ENCODE data around the gene SLC22A24. TPM values are rescaled to one million over a fixed set of nuclear protein-coding genes. Genes with fewer than 3 reads are reported as not detected.

Gene SLC22A24
- total RNA-seq = not detected
- 0.05 TPM for polyA plus RNA-seq
- long read RNA-seq, donor 1 = 0 reads
- long read RNA-seq, donor 2 = 0 reads
- long read RNA-seq, donor 3 = 0 reads
- long read RNA-seq, donor 4 = 0 reads
- long read RNA-seq, donor 5 = 0 reads
- long read RNA-seq, donor 6 = 0 reads
- long read RNA-seq, donor 7 = 0 reads
- long read RNA-seq, donor 8 = 0 reads
- long read RNA-seq, donor 9 = 0 reads
- long read RNA-seq, donor 10 = 0 reads

- DNase-seq (ENCODE audit: low read depth in 6 of 9, low spot score in 9 of 9) = no peak
These were observed at the start of gene SLC22A24 for GRCh38 chr11:63144121-63144520. Gene SLC22A24, minus strand, starts transcription at chr11:63144221. Its CDS starts 442 bp downstream, at chr11:63143779.

DNA sequence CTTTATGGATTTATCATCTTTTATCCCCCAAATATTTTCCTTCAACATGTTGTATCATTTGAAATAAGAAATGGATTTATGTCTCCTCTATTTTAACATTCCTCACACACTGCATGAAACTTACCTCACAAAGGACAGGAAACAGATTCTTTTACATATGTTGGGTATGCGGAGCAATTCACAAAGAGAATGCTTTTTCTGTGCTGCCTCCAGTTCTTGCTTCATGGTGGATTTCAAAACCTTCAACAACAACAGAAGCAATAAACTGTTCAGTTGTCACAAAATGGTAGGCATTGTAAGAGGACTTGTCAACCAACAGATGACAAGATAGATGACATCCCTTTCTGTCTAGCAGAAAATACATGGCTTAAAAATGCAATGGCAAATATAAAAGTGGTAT, 36.5 kb upstream of the SLC22A24 start:
- 98% methylated on average over 1 of the region's 1 CpG for WGBS
- H3K9me3 ChIP-seq (ENCODE audit: control insufficient read depth in 2 of 2, insufficient read depth in 1 of 2, low read length in 1 of 2) = no peaks in the 10 kb centered on the region
- no peaks in the 10 kb centered on the region for H3K27me3 ChIP-seq (ENCODE audit: control insufficient read depth in 2 of 2, insufficient read depth in 1 of 2, low read length in 1 of 2)
- DNase-seq (ENCODE audit: low read depth in 6 of 9, low spot score in 9 of 9) = no peak
- H3K27ac ChIP-seq (ENCODE audit: low read depth in 1 of 2, low read length in 1 of 2) = no peak overlapping the region
- H3K4me1 ChIP-seq (ENCODE audit: control insufficient read depth in 2 of 2, insufficient read depth in 2 of 2, low read length in 2 of 2) = no peaks in the 10 kb centered on the region
- no peaks in the 10 kb centered on the region for H3K36me3 ChIP-seq (ENCODE audit: control insufficient read depth in 2 of 2, insufficient read depth in 2 of 2, low read length in 1 of 2)
- no peak overlapping the region for H3K4me3 ChIP-seq (ENCODE audit: low read length in 2 of 2)

More at GRCh38 chr11:63144121-63144520, at the start of gene SLC22A24:
- H3K4me3 ChIP-seq (ENCODE audit: low read length in 2 of 2) = no peak within 1 kb of the TSS
- no peaks in the 10 kb centered on the region for H3K4me1 ChIP-seq (ENCODE audit: control insufficient read depth in 2 of 2, insufficient read depth in 2 of 2, low read length in 2 of 2)
- WGBS = 93% methylated on average over 1 of the region's 1 CpG
- H3K36me3 ChIP-seq (ENCODE audit: control insufficient read depth in 2 of 2, insufficient read depth in 2 of 2, low read length in 1 of 2) = no peaks in the 10 kb centered on the region
- H3K27ac ChIP-seq (ENCODE audit: low read depth in 1 of 2, low read length in 1 of 2) = no peak within 1 kb of the TSS
- H3K27me3 ChIP-seq (ENCODE audit: control insufficient read depth in 2 of 2, insufficient read depth in 1 of 2, low read length in 1 of 2) = no peaks in the 10 kb centered on the region
- H3K9me3 ChIP-seq (ENCODE audit: control insufficient read depth in 2 of 2, insufficient read depth in 1 of 2, low read length in 1 of 2) = no peaks in the 10 kb centered on the region

DNA sequence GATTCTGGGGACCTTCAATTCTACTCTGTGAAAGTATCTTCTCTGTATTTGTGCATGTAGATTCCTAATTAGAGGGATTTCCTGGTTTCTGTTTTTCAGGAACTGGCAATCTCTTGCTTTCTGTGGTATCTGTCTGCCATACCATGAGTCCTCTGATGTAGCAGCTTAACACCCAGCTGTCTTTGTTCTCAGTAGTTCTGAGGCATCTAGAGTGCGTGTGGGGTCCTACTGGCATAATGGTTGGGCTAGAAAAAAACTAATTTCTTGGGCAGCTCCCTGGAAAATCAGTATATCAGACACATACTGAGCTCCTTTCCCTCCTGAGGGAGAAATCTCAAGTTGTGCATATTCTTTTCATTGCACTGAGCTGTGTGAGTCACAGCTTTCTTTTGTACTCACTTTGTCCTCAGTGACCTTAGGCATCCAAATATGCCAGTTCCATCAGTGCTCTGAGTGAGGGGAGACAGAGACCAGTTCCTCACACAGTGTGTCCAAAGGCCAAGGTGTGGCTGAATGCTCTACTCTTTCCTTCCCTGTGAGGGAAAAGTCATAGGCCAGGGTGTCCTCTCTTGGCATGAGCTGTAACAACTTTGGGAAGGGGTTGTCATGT, 35.5 kb upstream of the SLC22A24 start:
- Histone ChIP-seq H3K4me1 (ENCODE audit: control insufficient read depth in 2 of 2, insufficient read depth in 2 of 2, low read length in 2 of 2) (no peaks in the 10 kb centered on the region), H3K9me3 (ENCODE audit: control insufficient read depth in 2 of 2, insufficient read depth in 1 of 2, low read length in 1 of 2) (no peaks in the 10 kb centered on the region), H3K36me3 (ENCODE audit: control insufficient read depth in 2 of 2, insufficient read depth in 2 of 2, low read length in 1 of 2) (no peaks in the 10 kb centered on the region), H3K27ac (ENCODE audit: low read depth in 1 of 2, low read length in 1 of 2) (no peak overlapping the region), H3K27me3 (ENCODE audit: control insufficient read depth in 2 of 2, insufficient read depth in 1 of 2, low read length in 1 of 2) (no peaks in the 10 kb centered on the region), H3K4me3 (ENCODE audit: low read length in 2 of 2) (no peak overlapping the region)
- 69% methylated on average over 1 of the region's 1 CpG for WGBS
- DNase-seq (ENCODE audit: low read depth in 6 of 9, low spot score in 9 of 9) = no peak

DNA sequence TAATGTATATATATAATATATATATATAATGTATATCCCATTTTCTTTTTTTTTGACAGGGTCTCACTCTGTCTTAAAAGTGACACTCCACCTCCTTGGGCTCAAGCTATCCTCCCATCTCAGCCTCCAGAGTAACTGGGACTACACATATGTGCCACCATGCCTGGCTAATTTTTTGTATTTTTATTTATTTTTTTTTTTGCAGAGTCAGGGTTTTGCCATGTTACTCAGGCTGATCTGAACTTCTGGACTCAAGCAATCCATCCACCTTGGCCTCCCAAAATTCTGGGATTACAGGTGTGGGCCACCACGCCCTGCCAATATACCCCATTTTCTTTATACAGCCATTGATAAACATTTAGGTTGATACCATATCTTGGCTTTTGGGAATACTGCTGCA, 33.9 kb upstream of the SLC22A24 start:
- H3K4me3 ChIP-seq (ENCODE audit: low read length in 2 of 2) = no peak overlapping the region
- WGBS = 94% methylated on average over 1 of the region's 1 CpG
- H3K27ac ChIP-seq (ENCODE audit: low read depth in 1 of 2, low read length in 1 of 2) = no peak overlapping the region
- DNase-seq (ENCODE audit: low read depth in 6 of 9, low spot score in 9 of 9) = no peak
- no peaks in the 10 kb centered on the region for H3K4me1 ChIP-seq (ENCODE audit: control insufficient read depth in 2 of 2, insufficient read depth in 2 of 2, low read length in 2 of 2)
- no peaks in the 10 kb centered on the region for H3K27me3 ChIP-seq (ENCODE audit: control insufficient read depth in 2 of 2, insufficient read depth in 1 of 2, low read length in 1 of 2)
- H3K9me3 ChIP-seq (ENCODE audit: control insufficient read depth in 2 of 2, insufficient read depth in 1 of 2, low read length in 1 of 2) = no peaks in the 10 kb centered on the region
- H3K36me3 ChIP-seq (ENCODE audit: control insufficient read depth in 2 of 2, insufficient read depth in 2 of 2, low read length in 1 of 2) = no peaks in the 10 kb centered on the region

- no peak for DNase-seq (ENCODE audit: low read depth in 6 of 9, low spot score in 9 of 9)
- no peak overlapping the region for H3K27ac ChIP-seq (ENCODE audit: low read depth in 1 of 2, low read length in 1 of 2)
- H3K27me3 ChIP-seq (ENCODE audit: control insufficient read depth in 2 of 2, insufficient read depth in 1 of 2, low read length in 1 of 2) = no peaks in the 10 kb centered on the region
- no peak overlapping the region for H3K4me3 ChIP-seq (ENCODE audit: low read length in 2 of 2)
- H3K4me1 ChIP-seq (ENCODE audit: control insufficient read depth in 2 of 2, insufficient read depth in 2 of 2, low read length in 2 of 2) = no peaks in the 10 kb centered on the region
- no peaks in the 10 kb centered on the region for H3K36me3 ChIP-seq (ENCODE audit: control insufficient read depth in 2 of 2, insufficient read depth in 2 of 2, low read length in 1 of 2)
- WGBS = 93% methylated on average over 4 of the region's 4 CpGs
- no peaks in the 10 kb centered on the region for H3K9me3 ChIP-seq (ENCODE audit: control insufficient read depth in 2 of 2, insufficient read depth in 1 of 2, low read length in 1 of 2)
These were observed 21.8 kb upstream of the SLC22A24 start for GRCh38 chr11:63165706-63166310.

- DNase-seq (ENCODE audit: low read depth in 6 of 9, low spot score in 9 of 9) = no peak
- no peak overlapping the region for H3K4me3 ChIP-seq (ENCODE audit: low read length in 2 of 2)
- H3K9me3 ChIP-seq (ENCODE audit: control insufficient read depth in 2 of 2, insufficient read depth in 1 of 2, low read length in 1 of 2) = no peaks in the 10 kb centered on the region
- H3K4me1 ChIP-seq (ENCODE audit: control insufficient read depth in 2 of 2, insufficient read depth in 2 of 2, low read length in 2 of 2) = no peaks in the 10 kb centered on the region
- 91% methylated on average over 1 of the region's 1 CpG for WGBS
- no peaks in the 10 kb centered on the region for H3K27me3 ChIP-seq (ENCODE audit: control insufficient read depth in 2 of 2, insufficient read depth in 1 of 2, low read length in 1 of 2)
- H3K27ac ChIP-seq (ENCODE audit: low read depth in 1 of 2, low read length in 1 of 2) = no peak overlapping the region
- H3K36me3 ChIP-seq (ENCODE audit: control insufficient read depth in 2 of 2, insufficient read depth in 2 of 2, low read length in 1 of 2) = no peaks in the 10 kb centered on the region
These were observed 11.8 kb upstream of the SLC22A24 start for GRCh38 chr11:63155794-63156193.

DNA sequence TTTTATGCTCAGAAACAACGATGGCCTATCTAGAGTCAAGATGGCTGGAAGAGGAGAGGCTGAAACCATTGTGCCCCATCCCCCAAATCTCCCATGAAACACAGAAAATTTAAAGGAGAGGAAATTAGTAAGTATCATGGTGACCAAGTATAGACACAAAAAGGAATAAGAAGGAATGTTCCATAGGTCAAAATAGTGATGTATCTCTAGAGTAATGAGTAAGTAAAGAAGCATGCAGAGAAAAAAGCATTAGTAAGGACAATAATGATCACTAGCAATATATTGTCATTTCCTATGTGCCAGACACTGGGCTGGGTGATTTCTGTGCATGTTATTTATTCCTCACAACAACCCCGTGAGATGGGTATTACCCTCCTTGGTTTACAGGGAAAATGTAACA, 2.6 kb upstream of the SLC22A24 start:
- DNase-seq (ENCODE audit: low read depth in 6 of 9, low spot score in 9 of 9) = no peak
- 89% methylated on average over 2 of the region's 2 CpGs for WGBS
- no peaks in the 10 kb centered on the region for H3K9me3 ChIP-seq (ENCODE audit: control insufficient read depth in 2 of 2, insufficient read depth in 1 of 2, low read length in 1 of 2)
- no peak overlapping the region for H3K4me3 ChIP-seq (ENCODE audit: low read length in 2 of 2)
- no peaks in the 10 kb centered on the region for H3K36me3 ChIP-seq (ENCODE audit: control insufficient read depth in 2 of 2, insufficient read depth in 2 of 2, low read length in 1 of 2)
- H3K4me1 ChIP-seq (ENCODE audit: control insufficient read depth in 2 of 2, insufficient read depth in 2 of 2, low read length in 2 of 2) = no peaks in the 10 kb centered on the region
- H3K27me3 ChIP-seq (ENCODE audit: control insufficient read depth in 2 of 2, insufficient read depth in 1 of 2, low read length in 1 of 2) = no peaks in the 10 kb centered on the region
- H3K27ac ChIP-seq (ENCODE audit: low read depth in 1 of 2, low read length in 1 of 2) = no peak overlapping the region

- H3K4me3 ChIP-seq (ENCODE audit: low read length in 2 of 2) = no peak overlapping the region
- DNase-seq (ENCODE audit: low read depth in 6 of 9, low spot score in 9 of 9) = no peak
These were observed 1.6 kb downstream of the SLC22A24 start for GRCh38 chr11:63142459-63142858.

DNA sequence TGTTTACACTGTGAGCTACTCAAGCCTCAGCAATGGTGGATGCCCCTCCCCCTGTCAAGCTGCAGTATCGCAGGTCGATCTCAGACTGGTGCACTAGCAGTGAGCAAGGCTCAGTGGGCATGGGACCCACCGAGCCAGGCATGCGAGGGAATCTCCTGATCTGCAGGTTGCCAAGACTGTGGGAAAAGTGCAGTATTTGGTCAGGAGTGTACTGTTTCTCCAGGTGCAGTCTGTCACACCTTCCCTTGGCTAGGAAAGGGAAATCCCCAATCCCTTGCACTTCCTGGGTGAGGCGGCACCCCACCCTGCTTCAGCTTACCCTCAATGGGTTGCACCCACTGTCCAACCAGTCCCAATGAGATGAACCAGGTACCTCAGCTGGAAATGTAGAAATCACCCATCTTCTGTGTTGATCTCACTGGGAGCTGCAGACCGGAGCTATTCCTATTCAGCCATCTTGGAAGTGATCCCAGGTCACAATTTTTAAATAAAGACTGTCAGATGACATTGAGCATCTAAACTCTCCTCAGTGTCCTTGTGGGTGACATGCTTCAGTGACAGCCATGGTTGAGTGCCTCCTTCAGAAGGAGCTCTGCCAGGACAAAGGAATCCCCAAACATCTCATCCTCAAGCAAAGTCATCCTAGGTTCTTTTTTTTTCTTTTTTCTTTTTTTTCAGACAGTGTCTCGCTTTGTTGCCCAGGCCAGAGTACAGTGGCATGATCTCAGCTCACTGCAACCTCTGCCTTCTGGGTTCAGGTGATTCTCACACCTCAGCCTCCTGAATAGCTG, 10.8 kb downstream of the SLC22A24 start:
- 86% methylated on average over 7 of the region's 7 CpGs for WGBS
- DNase-seq (ENCODE audit: low read depth in 6 of 9, low spot score in 9 of 9) = no peak
- Histone ChIP-seq H3K36me3 (ENCODE audit: control insufficient read depth in 2 of 2, insufficient read depth in 2 of 2, low read length in 1 of 2) (no peaks in the 10 kb centered on the region), H3K27me3 (ENCODE audit: control insufficient read depth in 2 of 2, insufficient read depth in 1 of 2, low read length in 1 of 2) (peaks cover 0 to 2% of the 10 kb centered on the region in 2 donors), H3K27ac (ENCODE audit: low read depth in 1 of 2, low read length in 1 of 2) (no peak overlapping the region), H3K4me3 (ENCODE audit: low read length in 2 of 2) (no peak overlapping the region), H3K9me3 (ENCODE audit: control insufficient read depth in 2 of 2, insufficient read depth in 1 of 2, low read length in 1 of 2) (no peaks in the 10 kb centered on the region), H3K4me1 (ENCODE audit: control insufficient read depth in 2 of 2, insufficient read depth in 2 of 2, low read length in 2 of 2) (no peaks in the 10 kb centered on the region)

More at GRCh38 chr11:63142459-63142858, 1.6 kb downstream of the SLC22A24 start:
- Histone ChIP-seq H3K36me3 (ENCODE audit: control insufficient read depth in 2 of 2, insufficient read depth in 2 of 2, low read length in 1 of 2) (no peaks in the 10 kb centered on the region), H3K9me3 (ENCODE audit: control insufficient read depth in 2 of 2, insufficient read depth in 1 of 2, low read length in 1 of 2) (no peaks in the 10 kb centered on the region), H3K27ac (ENCODE audit: low read depth in 1 of 2, low read length in 1 of 2) (no peak overlapping the region), H3K27me3 (ENCODE audit: control insufficient read depth in 2 of 2, insufficient read depth in 1 of 2, low read length in 1 of 2) (no peaks in the 10 kb centered on the region), H3K4me1 (ENCODE audit: control insufficient read depth in 2 of 2, insufficient read depth in 2 of 2, low read length in 2 of 2) (no peaks in the 10 kb centered on the region)
- 85% methylated on average over 3 of the region's 3 CpGs for WGBS

Measured in thymus (tissue), 14 donors.